ENCODE measurements around the gene FBXL12. TPM values are rescaled to one million over a fixed set of nuclear protein-coding genes. Genes with fewer than 3 reads are reported as not detected.

Gene FBXL12
- total RNA-seq, result 10 to 100 TPM; 39.8 to 87.9 (median 70.8) TPM

- Histone ChIP-seq H3K36me3 (peaks cover 0 to 1% (median 0%) of the 10 kb centered on the region in 3 donors), H3K4me3 (peak within 1 kb of the TSS; percentile 84 to 96 (median 86)), H3K4me1 (peaks cover 0 to 22% (median 13%) of the 10 kb centered on the region in 4 donors), H3K27me3 (no peaks in the 10 kb centered on the region), H3K9me3 (peaks cover 0 to 6% (median 0%) of the 10 kb centered on the region in 4 donors), H3K27ac (peak within 1 kb of the TSS; percentile 87 to 99 (median 95))
- TF ChIP-seq CTCF (IDR thresholded peaks at IDR 0.05), result no peak
- peak; percentile 85 to 97 for TF ChIP-seq POLR2A (IDR thresholded peaks at IDR 0.05)
- DNase-seq, result peak; percentile 100
Observed at GRCh38 chr19:9818734-9819595, at the start of gene FBXL12. FBXL12 (minus strand) TSS chr19:9819079; CDS start chr19:9818813, 266 bp downstream.

- peak in 2 of 3 donors; percentile 46 to 76 for DNase-seq
- TF ChIP-seq POLR2A (IDR thresholded peaks at IDR 0.05), result no peak
- no peak for TF ChIP-seq CTCF (IDR thresholded peaks at IDR 0.05)
- Histone ChIP-seq H3K9me3 (no peaks in the 10 kb centered on the region), H3K4me1 (peaks cover 0 to 4% (median 0%) of the 10 kb centered on the region in 4 donors), H3K36me3 (no peaks in the 10 kb centered on the region), H3K27me3 (no peaks in the 10 kb centered on the region), H3K27ac (peak overlapping the region in 1 of 4 donors; percentile 12), H3K4me3 (no peak overlapping the region)
Observed at GRCh38 chr19:9865732-9866501, 47.0 kb upstream of the FBXL12 start.

- H3K27ac ChIP-seq, result no peak overlapping the region
- DNase-seq, result no peak
- no peaks in the 10 kb centered on the region for H3K27me3 ChIP-seq
- peaks cover 0 to 4% (median 0%) of the 10 kb centered on the region in 4 donors for H3K4me1 ChIP-seq
- H3K36me3 ChIP-seq, result no peaks in the 10 kb centered on the region
- no peak overlapping the region for H3K4me3 ChIP-seq
- no peak for TF ChIP-seq CTCF (IDR thresholded peaks at IDR 0.05)
- TF ChIP-seq POLR2A (IDR thresholded peaks at IDR 0.05), result no peak
- H3K9me3 ChIP-seq, result no peaks in the 10 kb centered on the region
Observed at GRCh38 chr19:9863759-9864158, 44.9 kb upstream of the FBXL12 start.

- Histone ChIP-seq H3K9me3 (no peaks in the 10 kb centered on the region), H3K27ac (peak overlapping the region in 3 of 4 donors; percentile 42 to 75 (median 55)), H3K4me3 (no peak overlapping the region), H3K27me3 (no peaks in the 10 kb centered on the region), H3K4me1 (peaks cover 0 to 4% (median 0%) of the 10 kb centered on the region in 4 donors), H3K36me3 (no peaks in the 10 kb centered on the region)
- DNase-seq, result peak in 1 of 3 donors; percentile 52
- no peak for TF ChIP-seq POLR2A (IDR thresholded peaks at IDR 0.05)
- no peak for TF ChIP-seq CTCF (IDR thresholded peaks at IDR 0.05)
Observed at GRCh38 chr19:9862938-9863337, 44.1 kb upstream of the FBXL12 start.

- Histone ChIP-seq H3K27ac (no peak overlapping the region), H3K4me1 (peaks cover 0 to 1% (median 0%) of the 10 kb centered on the region in 4 donors), H3K27me3 (no peaks in the 10 kb centered on the region), H3K36me3 (no peaks in the 10 kb centered on the region), H3K9me3 (no peaks in the 10 kb centered on the region), H3K4me3 (no peak overlapping the region)
- TF ChIP-seq POLR2A (IDR thresholded peaks at IDR 0.05) (no peak), CTCF (IDR thresholded peaks at IDR 0.05) (no peak)
- DNase-seq, result no peak
Observed at GRCh38 chr19:9861503-9861902, 42.6 kb upstream of the FBXL12 start.

Measured in Peyer's patch (tissue), 4 donors.